Measurements from ENCODE around the gene L1TD1.

GRCh38 chr1:62213075-62213914, 18.6 kb downstream of the L1TD1 start:
- no peak for TF ChIP-seq CTCF (IDR thresholded peaks at IDR 0.05 in 4 of 5, conservative IDR thresholded peaks at IDR 0.05 in 1 of 5)
- no peak for TF ChIP-seq POLR2A (IDR thresholded peaks at IDR 0.05)
